Gastroesophageal sphincter (tissue), 4 donors: ENCODE measurements around the gene TGFBR3. TPM values are rescaled to one million over a fixed set of nuclear protein-coding genes. Genes with fewer than 3 reads are reported as not detected.

Source experiments
- ATAC-seq: fragments of 150-250 bp; one replicate; pipeline ENCODE4 v1.9.1; 2016; ENCODE audit warnings: mild to moderate bottlenecking, moderate library complexity
- H3K27ac ChIP-seq, 4 donors: fragments of 200-600 bp; sonication (generic) in 3 of 4; 1 replicate in 3 of 4; 2 replicates in 1 of 4; pipeline ENCODE4 v1.5.1; 2016 to 2019
- H3K27me3 ChIP-seq: fragments of 200-600 bp; sonication (generic); one replicate; pipeline ENCODE4 v1.5.1; 2019
- H3K36me3 ChIP-seq, 2 donors: fragments of 200-600 bp; sonication (generic); one replicate each; pipeline ENCODE4 v1.5.1; 2019; ENCODE audit warnings: control low read depth in 1 of 2
- H3K4me1 ChIP-seq, 3 donors: fragments of 200-600 bp; sonication (generic); 1 replicate in 2 of 3; 2 replicates in 1 of 3; pipeline ENCODE4 v1.5.1; 2016 to 2019; ENCODE audit warnings: control low read depth in 2 of 3
- H3K4me3 ChIP-seq, 2 donors: fragments of 200-600 bp; sonication (generic); one replicate each; pipeline ENCODE4 v1.5.1; 2019; ENCODE audit warnings: mild to moderate bottlenecking in 1 of 2, moderate library complexity in 1 of 2
- H3K9me3 ChIP-seq, 3 donors: fragments of 200-600 bp; sonication (generic); one replicate each; pipeline ENCODE4 v1.5.1; 2017 to 2019; ENCODE audit warnings: control low read depth in 2 of 3
- EP300 ChIP-seq: sonication (generic); formaldehyde crosslinking; IDR thresholded peaks from one replicate; pipeline ENCODE4 v1.6.1; 2017; ENCODE audit warnings: antibody characterized with exemption, mild to moderate bottlenecking
- POLR2A ChIP-seq, 2 donors: fragments of 450-650 bp; IDR thresholded peaks; one replicate each; pipeline ENCODE4 v1.6.1; 2017; ENCODE audit warnings: antibody characterized with exemption in 2 of 2, mild to moderate bottlenecking in 2 of 2, moderate library complexity in 1 of 2
- POLR2AphosphoS5 ChIP-seq: sonication (generic); formaldehyde crosslinking; IDR thresholded peaks from one replicate; pipeline ENCODE4 v1.6.1; 2017; ENCODE audit warnings: antibody characterized with exemption
- WGBS, 2 donors: methylation state at CpG; one replicate each; pipeline ENCODE4 v1.1.5; 2018; ENCODE audit warnings: low coverage in 1 of 2; 5-methylcytosine and 5-hydroxymethylcytosine counted together
- total RNA-seq, 4 donors: library from RNA; depleted of rRNA; stranded (reverse); fragments of >200 nt; gene quantifications; one replicate each; pipeline ENCODE4 v1.1.0, GENCODE V29; 2016
- TF ChIP-seq, protein P1 (sequence below), 4 experiments: fragments of 200-600 bp in 2 of 4; fragments of 450-650 bp in 2 of 4; sonication (generic) in 1 of 4; IDR thresholded peaks; one replicate each; pipeline ENCODE4 v1.5.1; 2017 to 2019; ENCODE audit warnings: antibody characterized with exemption in 4 of 4, mild to moderate bottlenecking in 2 of 4, moderate library complexity in 2 of 4

Gene TGFBR3
- total RNA-seq, 4 donors from 2014 or later, result 176 to 315 (median 248) TPM

DNA sequence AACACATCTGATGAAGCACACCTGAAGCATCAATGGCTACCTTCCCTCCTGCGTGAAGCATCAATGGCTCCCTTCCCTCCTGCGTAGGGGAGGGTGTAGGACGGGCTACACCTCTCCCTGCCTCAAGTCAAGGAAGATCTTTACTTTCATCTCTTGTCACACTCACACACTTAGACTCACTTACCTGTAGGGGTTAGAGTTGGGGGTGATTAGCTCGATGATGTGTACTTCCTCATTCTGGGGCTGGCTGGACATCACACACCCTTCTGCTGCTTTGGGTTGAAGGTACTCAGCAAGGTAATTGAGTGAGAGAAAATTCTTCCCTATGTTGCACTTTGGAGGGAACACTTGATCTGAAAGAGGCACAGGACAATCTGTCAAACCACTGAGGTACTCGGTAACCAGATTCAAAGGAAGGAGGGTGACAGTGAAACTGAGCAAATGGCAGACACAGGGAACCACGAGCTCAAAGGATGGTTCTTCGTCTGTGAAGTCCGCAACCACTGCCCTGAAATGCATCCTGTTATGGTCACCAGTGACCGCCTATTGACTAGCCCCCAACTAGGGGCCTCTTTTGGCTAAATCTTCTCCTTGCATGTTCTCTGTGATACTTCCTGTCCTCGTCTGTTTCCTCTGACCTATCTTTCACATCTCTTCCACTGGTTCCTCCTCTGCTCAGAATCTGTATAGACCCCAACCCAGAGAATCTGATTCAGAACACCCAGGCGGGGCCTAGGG, 156.2 kb downstream of the TGFBR3 start:
- peaks cover 0 to 54% of the 10 kb centered on the region in 2 donors for H3K36me3 ChIP-seq
- ATAC-seq, result no peak
- no peaks in the 10 kb centered on the region for H3K9me3 ChIP-seq
- peaks cover 43 to 91% (median 51%) of the 10 kb centered on the region in 3 donors for H3K4me1 ChIP-seq
- H3K27me3 ChIP-seq, result no peaks in the 10 kb centered on the region
- H3K4me3 ChIP-seq, result no peak overlapping the region
- H3K27ac ChIP-seq, result peak overlapping the region; percentile 88 to 100 (median 90)
- TF ChIP-seq POLR2AphosphoS5 (no peak), POLR2A (IDR thresholded peaks at IDR 0.05) (no peak)
- TF ChIP-seq, protein P1, sequence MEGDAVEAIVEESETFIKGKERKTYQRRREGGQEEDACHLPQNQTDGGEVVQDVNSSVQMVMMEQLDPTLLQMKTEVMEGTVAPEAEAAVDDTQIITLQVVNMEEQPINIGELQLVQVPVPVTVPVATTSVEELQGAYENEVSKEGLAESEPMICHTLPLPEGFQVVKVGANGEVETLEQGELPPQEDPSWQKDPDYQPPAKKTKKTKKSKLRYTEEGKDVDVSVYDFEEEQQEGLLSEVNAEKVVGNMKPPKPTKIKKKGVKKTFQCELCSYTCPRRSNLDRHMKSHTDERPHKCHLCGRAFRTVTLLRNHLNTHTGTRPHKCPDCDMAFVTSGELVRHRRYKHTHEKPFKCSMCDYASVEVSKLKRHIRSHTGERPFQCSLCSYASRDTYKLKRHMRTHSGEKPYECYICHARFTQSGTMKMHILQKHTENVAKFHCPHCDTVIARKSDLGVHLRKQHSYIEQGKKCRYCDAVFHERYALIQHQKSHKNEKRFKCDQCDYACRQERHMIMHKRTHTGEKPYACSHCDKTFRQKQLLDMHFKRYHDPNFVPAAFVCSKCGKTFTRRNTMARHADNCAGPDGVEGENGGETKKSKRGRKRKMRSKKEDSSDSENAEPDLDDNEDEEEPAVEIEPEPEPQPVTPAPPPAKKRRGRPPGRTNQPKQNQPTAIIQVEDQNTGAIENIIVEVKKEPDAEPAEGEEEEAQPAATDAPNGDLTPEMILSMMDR (IDR thresholded peaks at IDR 0.05), result no peak
- WGBS, 2 donors, result 88 to 95% methylated on average over 8 to 11 of the region's 11 CpGs

DNA sequence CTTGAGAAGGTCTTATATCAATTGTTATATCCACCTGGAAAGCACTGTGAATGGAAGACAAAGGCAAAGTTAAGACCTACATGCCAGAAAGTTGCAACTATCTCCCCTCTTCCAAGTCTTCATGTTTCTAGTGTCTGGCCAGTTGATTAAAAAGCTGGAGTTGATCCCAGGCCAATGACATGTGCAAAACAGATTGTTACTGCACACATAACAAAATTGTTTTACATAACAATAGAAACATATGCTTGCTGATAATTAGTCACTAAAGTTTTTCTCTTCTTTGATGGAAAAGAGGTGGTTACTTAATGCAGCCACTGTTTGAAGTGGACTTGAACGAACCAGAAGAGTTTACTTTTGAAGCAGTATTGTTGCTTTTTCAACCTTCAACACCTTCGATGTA, 158.2 kb downstream of the TGFBR3 start:
- Histone ChIP-seq H3K27ac (peak overlapping the region; percentile 88 to 100 (median 90)), H3K27me3 (no peaks in the 10 kb centered on the region), H3K4me3 (no peak overlapping the region), H3K36me3 (peaks cover 0 to 36% of the 10 kb centered on the region in 2 donors), H3K9me3 (no peaks in the 10 kb centered on the region), H3K4me1 (peaks cover 39 to 87% (median 46%) of the 10 kb centered on the region in 3 donors)
- no peak for ATAC-seq
- WGBS, 2 donors, result 35 to 66% methylated on average over 2 of the region's 2 CpGs
- TF ChIP-seq EP300, result no peak
- TF ChIP-seq, protein P1 (IDR thresholded peaks at IDR 0.05), result no peak
- TF ChIP-seq POLR2A (IDR thresholded peaks at IDR 0.05), result no peak
- TF ChIP-seq POLR2AphosphoS5, result no peak

DNA sequence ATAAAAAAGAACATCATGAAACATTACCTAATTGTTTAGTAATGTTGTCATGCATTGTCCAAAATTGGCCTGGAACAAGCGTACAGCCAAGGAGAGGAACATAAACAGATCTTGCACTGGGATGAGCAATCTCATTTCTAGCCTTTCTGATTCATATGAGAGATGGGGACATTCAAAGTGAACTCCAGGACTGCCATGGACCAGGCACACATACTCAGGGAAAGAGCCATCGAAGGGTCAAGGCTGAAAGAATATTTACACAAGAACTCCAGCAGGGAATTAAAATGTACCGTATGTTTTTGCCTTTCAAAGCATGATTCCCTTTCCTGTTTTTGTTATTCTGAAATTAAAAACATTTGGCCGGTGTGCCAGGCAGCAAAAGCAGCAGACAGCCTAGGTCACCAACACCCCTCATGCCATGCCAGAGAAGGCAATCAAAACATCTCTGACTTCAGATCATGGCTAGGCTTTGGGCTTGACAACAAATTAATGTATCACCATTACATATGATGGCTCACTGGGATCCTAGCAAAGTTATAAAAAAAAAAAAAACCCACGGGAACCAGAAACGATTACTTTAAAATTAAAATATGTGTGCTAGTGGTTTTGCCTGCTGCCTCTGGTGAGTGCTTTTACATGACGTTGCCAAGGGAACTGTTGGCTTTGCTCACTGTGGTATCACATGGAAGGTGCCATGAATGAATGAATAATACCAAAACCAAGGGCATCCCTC, 159.8 kb downstream of the TGFBR3 start:
- peaks cover 30 to 70% (median 33%) of the 10 kb centered on the region in 3 donors for H3K4me1 ChIP-seq

DNA sequence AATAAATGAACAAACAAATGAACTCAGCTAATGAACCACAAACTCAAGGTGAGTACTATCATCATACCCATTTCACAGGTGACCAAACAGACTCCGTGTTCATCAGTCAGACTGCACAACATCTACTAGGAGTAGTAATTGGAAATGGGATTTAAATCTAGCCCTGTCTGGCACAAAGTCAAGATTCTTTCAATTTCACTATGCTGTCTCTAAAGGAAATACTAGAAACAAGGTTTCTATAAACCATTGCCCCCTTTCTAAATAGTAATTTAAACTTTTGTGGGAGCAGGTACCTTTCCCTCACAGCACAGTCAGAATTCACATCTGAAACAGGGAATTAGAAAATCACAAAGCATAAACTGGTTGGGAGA, 160.3 kb downstream of the TGFBR3 start:
- Histone ChIP-seq H3K27me3 (no peaks in the 10 kb centered on the region), H3K4me1 (peaks cover 25 to 65% (median 33%) of the 10 kb centered on the region in 3 donors), H3K4me3 (no peak overlapping the region), H3K9me3 (no peaks in the 10 kb centered on the region), H3K27ac (peak overlapping the region; percentile 88 to 100 (median 90)), H3K36me3 (peaks cover 0 to 43% of the 10 kb centered on the region in 2 donors)
- TF ChIP-seq EP300, result no peak
- TF ChIP-seq, protein P1 (IDR thresholded peaks at IDR 0.05), result no peak
- no peak for TF ChIP-seq POLR2A (IDR thresholded peaks at IDR 0.05)
- TF ChIP-seq POLR2AphosphoS5, result no peak
- no peak for ATAC-seq
- 40% methylated on average over 1 of the region's 1 CpG; no CpG with 5 or more reads in 1 of the 2 donors for WGBS, 2 donors

More for the DNA sequence above, 159.8 kb downstream of the TGFBR3 start:
- peaks cover 0 to 38% of the 10 kb centered on the region in 2 donors for H3K36me3 ChIP-seq
- peak overlapping the region; percentile 88 to 100 (median 90) for H3K27ac ChIP-seq
- TF ChIP-seq POLR2A (IDR thresholded peaks at IDR 0.05), result no peak
- no peak for TF ChIP-seq EP300
- TF ChIP-seq, protein P1 (IDR thresholded peaks at IDR 0.05), result peak in 2 of 4 experiments; percentile 19 to 38
- peak; percentile 99 for TF ChIP-seq POLR2AphosphoS5
- H3K9me3 ChIP-seq, result no peaks in the 10 kb centered on the region
- 10 to 14% methylated on average over 7 of the region's 7 CpGs for WGBS, 2 donors
- H3K27me3 ChIP-seq, result no peaks in the 10 kb centered on the region
- H3K4me3 ChIP-seq, result no peak overlapping the region
- peak; percentile 95 for ATAC-seq
